Measurements from ENCODE around the gene FAM3D.

GRCh38 chr3:58667229-58667628 is 655 bp upstream of the FAM3D start:
- no peak for TF ChIP-seq POLR2A (IDR thresholded peaks at IDR 0.05)
- TF ChIP-seq CTCF (IDR thresholded peaks at IDR 0.05), result no peak

Data from testis (tissue), 2 donors.